GM21619 (cell line): Measurements from ENCODE around the gene BPIFB3.

Source experiments
- ATAC-seq: cut with Tn5 transposase; IDR thresholded peaks from one replicate; pipeline ENCODE4 v1.9.1; 2021; ENCODE audit not compliant: unreplicated experiment

The BPIFB3 gene

DNA sequence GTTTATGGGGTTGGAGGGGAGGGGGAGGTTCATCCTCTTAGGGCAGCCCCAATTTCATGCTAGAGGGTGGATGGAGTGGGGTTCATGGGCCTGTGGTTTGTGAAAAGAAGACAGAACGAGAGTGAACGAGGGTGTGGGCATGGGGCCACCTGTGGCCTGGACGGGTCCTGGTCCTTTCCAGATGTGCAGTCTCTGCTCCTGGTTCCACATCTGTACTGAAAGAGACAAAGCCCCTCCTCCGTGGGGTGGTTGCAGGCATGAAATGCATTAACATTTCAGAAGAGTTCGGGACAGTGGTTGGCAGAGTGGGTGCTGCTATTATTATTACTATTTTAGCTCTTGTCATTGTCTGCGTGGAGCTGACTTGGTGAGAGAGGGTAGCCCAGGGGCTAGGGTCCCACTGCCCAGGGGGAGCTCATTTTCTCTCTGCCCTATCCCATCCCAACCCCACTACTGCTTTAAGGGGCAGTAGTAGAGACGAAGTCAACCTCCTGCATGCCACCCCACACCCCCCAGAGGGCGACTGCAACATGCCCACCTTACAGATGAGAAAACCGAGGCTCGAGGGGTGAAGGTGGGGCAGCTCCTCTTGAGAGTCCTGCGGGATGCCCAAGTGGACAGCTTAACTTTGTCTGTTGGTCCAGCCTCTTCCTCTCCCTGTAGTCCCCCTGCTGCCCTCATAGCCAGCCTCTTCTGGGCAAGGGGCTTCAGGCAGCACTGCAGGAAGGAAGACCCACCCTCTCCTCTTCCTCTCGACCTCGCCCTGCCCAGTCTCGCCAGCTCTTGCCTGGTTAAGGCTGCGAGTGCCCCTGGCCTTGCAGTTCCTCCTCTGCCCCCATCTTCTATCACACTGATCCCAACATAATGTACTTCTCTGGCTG is 37.8 kb upstream of the BPIFB3 start:
- no peak for ATAC-seq

DNA sequence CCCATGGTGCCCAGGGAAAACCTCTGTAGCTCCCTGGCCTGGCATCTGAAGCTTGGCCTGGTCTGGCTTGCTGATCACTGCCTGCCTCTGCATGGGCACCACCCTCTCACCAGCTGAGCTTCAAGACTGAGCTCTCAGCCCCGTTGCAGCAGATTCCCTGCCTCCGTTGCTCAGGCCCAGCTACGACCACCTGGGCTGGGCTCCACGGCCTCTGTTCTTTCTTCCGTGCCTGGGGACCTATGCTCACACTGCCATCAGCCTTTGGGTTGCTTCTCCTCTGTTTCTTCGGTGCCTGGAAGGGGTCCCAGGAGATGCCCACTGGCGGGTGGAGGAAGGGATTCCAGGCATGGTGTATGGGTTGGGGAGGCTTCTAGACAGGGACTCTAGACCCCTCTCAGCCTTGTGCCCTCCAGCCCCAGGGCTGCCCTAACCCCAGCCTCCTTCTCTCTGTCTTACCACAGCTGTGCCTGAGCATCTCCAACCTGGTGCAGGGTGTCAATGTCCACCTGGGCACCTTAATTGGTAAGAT is 37.1 kb upstream of the BPIFB3 start:
- ATAC-seq = no peak

DNA sequence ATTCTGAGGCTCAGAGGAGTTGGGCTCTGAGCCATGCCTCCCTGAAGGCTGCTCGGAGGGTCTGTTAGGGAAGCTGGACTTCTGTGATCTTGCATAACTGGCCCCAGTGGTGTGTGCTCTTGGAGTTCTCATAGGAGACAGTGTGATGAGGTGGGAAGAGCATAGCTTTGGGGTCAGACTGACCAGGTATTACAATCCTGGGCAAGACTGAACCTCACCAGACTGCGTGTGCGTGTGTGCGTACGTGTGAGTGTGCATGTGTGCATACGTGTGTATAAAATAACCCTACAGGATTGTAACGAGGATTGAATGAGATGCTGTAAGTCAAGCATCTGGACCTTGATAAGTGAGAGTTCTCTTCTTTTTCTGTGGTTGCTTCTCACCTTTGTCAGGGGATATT is 36.2 kb upstream of the BPIFB3 start:
- ATAC-seq = no peak

DNA sequence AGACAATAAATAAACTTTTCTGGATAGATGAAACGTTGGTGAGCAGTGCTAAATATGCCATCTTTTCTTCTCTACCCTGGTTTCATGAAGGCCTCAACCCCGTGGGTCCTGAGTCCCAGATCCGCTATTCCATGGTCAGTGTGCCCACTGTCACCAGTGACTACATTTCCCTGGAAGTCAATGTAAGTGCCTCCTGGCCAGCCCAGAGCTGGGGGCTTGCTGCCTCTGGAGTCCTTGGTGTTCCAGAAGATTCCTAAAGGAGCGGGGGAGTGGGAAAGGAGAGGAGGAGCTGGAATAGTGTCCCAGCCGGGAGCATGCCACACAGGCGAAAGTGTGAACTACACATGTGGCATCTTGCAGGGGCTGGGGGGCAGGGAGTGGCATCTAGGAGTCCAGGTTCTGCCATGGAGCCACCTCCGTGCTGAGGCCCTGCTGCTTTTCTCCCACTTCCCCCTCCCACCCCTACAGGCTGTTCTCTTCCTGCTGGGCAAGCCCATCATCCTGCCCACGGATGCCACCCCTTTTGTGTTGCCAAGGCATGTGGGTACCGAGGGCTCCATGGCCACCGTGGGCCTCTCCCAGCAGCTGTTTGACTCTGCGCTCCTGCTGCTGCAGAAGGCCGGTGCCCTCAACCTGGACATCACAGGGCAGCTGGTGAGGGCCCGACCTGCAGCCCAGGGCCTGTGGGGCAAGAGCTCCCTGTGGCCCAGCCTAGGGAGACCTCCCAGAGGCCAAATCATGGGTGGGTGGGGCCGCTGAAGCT is 35.4 kb upstream of the BPIFB3 start:
- ATAC-seq = no peak

DNA sequence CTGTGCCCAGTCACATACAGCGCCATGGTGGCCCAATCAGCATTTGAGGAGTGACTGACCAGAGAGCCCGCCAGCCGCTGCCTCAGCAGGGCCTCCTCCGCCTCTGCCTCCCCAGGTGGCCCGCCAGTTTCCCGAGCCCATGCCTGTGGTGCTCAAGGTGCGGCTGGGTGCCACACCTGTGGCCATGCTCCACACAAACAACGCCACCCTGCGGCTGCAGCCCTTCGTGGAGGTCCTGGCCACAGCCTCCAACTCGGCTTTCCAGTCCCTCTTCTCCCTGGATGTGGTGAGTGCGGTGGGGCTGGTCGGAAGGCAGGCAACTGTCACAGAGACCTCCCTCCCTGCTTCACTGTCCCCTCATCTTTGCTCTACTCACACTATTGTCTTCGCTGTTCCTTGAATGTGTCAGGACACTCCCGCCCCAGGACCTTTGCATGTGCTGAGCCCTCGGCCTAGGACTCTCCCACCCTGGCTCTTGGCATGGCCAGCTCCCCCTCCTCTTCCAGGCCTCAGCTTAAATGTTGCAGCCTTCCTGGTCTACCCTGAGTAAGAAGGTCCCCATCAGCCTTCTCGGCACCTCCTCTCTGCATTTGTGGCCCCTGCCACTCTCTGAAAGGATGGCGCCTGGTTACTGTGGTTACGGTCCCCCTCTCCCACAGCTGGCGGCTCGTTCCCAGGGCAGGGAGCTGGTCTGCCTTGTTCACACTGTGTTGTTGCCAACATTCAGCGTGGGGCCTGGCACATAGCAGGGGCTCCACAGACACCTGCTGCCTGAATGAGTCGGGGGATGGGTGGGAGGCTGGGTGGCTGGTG is 34.0 kb upstream of the BPIFB3 start:
- no peak for ATAC-seq

DNA sequence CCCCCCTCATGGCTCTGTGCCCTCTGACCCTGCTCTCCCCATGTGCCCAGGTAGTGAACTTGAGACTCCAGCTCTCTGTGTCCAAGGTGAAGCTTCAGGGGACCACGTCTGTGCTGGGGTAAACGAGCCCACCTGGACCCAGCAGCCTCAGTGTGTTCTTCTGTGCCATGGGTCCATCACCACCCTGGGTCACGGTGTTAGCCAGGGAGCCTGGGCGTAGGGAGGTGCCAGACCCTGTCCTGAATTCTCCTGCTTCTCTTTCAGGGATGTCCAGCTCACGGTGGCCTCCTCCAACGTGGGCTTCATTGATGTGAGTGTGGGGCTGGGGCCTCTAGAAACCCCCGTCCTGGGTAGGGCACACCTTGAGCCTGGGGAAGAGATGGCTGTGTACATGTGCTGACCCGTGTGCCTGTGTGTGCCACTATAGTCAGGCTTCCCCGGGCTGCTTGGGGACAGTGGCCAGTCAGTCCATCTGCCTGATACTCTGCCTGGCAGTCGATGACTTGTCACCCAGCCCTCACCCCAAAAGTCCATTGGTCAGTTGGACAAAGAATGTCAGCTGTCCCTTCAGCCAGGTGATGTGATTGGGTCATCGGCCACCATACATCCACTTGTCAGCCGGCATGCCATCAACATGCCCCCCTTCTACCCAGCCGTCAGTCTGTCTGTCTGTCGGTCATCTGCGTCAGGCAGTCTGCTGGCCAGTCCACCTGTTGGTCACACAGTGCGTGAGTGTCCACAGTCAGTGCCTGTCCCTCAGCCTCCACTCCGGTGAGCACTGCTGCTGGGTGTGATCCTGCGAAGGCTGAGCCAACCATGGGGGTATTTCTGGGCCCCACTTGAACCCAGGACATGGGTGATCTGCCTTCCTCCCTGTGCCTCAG is 33.2 kb upstream of the BPIFB3 start:
- no peak for ATAC-seq

DNA sequence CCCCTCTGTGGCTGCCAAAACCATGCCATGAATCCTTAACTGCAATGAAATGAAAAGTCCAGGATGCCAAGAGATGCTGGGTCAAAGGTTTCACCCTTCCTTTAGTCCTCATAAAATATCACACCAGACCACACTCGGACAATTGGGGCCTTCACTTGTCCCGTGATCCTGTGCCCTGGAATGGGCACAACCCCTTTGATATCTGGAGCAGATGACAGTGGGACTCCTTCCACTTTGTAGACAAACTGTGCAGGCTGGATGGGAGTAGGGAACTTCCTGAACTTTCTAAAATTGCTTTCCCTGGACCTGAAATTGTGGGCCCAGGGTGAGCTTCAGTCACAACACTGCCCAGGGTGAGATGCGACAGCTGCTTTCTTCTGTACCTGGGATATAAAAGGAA is 31.8 kb upstream of the BPIFB3 start:
- ATAC-seq = no peak

DNA sequence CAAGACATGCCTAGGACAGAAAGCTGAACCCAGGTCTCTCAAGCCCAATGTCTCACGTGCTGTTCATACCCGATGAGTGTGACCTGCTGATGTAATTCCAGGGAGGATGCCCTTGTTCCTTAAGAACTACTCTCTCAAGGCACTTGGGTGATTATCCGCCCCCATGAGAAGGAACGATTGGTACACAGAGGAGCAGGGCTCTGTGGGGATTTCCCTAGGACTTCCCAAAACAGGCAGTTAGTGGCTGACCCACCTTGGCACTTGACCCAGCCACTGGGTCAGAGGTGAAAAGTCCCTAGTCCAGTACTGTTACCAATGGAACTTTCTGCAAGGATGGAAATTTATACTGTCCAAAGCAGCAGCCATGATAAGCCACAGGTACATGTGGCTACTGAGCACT is 31.4 kb upstream of the BPIFB3 start:
- no peak for ATAC-seq

DNA sequence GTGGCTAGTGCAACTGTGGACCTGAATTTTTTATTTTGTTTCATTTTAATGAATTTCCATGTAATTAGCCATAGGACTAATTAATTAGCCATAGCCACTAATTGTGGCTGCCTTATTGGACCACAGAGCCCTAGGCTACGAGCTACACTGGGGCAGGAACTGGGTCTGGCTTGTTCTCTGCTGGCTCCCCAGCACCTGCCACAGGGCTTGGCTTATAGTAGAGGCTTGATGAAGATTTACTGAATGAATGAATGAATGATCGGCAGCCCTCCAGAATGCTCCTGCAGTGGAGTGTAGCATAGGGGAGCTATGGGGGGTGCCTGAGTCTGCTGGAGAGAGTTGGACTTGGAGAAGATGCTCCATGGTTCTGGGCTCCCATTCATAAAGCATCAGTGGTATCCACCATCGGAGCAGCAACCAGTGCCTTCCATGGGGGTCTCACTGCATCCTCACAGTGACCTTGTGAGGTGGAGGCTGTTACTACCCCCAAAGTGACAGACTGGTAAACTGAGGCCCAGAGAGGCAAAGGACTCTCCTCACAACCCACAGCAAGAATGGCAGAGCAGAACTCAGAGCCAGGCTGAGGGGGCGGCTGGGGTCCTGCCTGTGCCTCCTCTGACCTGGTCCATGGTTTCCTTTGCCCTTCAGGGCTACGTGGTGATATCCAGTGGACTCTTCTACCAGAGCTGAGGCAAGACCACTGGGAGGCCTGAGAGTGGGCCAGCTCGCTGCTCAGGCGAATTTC is 30.8 kb upstream of the BPIFB3 start:
- ATAC-seq = no peak

DNA sequence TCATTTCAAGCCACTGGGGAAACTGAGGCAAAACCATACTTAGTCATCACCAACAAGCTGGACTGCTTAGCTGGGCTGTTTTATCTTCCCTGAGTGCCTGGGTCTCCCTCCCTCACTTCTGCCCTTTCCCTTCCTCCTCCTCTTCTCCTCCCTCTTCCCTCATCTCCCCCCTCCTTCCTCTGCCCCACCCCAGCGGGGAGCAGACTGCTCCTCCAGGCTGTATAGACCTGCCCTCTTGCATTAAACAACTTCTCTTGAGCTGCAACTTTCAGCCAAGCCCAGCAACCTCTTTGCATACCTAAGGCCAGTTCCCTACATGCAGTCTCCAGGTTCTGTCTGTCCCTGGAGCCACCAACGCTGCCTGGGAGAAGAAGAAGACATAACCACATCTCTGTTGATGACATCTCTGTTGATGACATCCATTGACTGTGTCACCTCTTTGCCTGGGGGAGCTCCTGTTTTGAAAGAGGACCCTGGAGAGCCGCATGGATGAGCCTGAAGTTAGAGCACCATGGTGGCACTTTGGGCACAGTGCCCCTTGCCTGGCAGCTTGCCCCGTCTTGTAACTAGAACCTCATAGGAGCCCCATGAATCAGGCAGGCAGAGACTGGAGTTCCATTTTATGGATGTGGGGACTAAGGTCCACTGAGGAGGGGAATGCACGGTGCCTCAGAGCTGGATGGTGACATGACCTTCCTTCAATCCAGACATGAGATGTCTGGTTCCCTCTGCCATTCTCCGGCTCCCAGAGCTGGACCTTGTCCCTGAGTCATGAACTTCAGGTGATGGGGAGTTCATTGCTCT is 30.1 kb upstream of the BPIFB3 start:
- no peak for ATAC-seq

DNA sequence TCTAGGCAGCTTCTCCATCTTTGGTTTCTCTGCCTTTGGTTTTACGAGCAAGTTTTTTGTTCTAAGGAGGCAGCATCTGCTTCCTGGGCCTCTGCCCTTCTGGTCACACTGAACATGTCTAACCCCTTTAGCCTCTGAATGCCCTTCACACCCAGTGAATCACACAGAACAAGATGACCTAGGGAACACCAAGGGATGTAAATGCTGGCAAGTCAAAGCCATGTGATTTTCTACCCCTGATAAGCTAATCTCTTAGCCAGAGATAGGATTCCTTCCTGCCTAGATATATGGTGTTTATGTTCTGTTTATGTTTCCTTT is 29.5 kb upstream of the BPIFB3 start:
- ATAC-seq = no peak

DNA sequence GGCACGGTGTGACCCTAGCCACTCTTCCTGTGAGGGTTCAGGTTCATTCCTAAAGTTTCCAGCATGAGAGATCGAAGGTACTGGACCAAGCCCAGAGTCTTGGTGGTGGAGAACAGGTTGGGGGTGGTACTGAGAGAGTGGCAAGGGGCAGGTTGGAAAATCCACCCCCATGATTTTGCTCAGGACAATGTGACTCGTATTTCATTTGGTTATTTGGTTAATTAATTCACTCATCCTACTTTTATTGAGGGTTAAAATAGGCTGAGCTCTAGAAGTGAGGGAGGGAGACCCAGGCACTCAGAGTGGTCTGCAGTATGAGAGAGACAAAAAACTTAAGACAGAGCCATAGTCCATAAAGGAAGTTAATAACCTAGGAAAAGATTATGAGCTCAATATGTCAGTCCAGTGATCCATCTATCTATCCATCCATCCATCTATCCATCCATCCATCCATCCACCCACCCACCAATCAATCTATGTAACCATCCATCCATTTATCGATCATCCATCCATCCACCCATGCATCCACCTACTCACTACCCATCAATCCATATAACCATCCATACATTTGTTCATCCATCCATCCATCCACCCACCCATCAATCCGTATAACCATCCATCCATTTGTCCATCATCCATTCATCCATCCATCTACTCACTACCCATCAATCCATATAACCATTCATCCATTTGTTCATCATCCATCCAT is 28.9 kb upstream of the BPIFB3 start:
- ATAC-seq = no peak

DNA sequence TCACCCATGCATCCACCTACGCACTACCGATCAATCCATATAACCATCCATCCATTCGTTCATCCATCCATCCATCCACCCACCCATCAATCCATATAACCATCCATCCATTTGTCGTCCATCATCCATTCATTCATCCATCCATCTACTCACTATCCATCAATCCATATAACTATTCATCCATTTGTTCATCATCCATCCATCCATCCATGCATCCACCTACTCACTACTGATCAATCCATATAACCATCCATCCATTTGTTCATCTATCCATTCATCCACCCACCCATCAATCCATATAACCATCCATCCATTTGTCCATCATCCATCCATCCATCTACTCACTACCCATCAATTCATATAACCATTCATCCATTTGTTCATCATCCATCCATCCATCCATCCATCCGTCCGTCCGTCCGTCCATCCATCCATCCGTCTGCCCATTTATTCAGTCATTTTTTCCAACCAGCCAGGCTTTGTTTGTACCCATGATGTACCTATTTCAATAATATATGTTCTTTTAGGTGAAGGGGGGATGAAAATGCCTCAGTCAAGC is 28.3 kb upstream of the BPIFB3 start:
- no peak for ATAC-seq

DNA sequence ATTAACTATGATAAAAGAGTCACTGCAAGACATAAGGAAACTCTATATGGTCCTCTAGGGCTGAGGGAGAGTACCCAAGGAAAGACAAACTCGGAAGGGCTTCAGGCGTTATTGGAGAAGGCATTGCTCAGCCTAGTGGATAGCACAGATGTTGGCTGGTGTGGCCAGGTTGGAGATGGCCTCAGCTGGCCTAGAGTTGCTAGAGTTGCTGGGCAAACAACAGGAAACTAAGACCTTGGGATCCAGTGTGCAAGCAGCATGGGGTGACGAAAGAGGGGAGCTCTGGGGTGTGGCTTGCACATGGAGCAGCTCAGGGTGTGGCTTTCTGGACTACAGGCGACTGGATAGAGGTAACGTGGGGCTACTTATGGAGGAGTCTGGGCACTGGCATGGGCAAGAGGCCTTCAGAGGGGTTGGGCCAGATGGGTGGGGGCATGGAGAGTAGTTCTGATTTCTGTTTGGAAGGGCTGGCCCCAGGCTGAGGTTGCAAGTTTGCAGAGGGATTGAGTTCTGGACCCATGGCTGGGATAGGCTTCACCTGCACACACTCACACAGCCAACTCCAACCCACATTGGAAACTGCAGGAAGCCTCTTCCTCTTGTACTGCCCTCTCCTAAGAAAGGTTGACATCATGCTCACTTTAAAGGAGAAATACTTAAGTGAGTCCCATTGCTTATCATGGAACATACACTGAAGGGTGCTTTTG is 27.5 kb upstream of the BPIFB3 start:
- ATAC-seq = no peak

DNA sequence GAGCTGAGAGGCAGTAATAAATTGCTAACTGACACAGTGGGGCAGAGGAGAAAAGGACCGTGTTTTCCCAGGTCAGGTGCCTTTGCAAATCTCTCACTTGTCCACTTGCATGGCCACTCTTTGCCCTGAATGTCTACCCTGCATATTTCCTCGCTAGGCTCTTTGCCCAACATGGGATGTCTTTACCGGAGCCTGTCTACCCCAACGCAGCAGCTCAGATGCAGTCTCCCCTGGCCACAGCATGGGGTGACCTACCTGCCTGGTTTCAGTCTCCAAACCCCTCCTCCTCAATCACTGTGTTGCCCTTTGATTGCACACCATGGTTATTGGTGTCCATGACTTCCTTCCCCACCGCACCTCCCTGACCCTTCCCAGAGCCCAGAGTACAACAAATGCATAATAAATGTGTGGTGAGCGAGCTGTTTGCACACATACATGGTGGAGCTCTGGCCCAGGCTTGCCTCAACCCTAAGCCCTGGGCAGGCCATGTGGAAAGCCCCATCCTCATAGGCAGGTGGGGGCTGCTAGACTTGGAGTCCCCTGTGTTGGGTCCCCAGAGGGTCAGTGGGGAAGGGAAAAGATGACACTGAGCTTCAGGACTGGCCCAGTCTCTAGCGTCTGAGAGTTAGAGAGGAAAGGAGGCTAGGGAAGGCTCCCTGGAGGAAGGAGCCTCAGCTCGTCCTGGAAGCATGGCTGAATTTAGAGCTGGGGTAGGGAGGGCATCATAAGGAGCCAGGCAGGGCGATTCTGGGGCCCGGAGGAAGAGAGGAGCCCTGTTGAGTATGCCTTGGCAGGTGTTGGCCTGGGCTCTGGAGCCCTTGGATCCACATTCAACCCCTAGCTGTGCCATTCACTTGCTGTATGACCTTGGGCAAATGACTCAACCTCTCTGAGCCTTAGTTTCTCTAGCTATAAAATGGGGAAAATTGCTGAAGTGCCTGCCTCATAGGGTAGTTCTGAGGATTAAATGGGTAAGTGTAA is 26.6 kb upstream of the BPIFB3 start:
- ATAC-seq = no peak
